HEK293 (cell line): Measurements from ENCODE around the gene C19orf33.

Experiments used
- ZNF274 ChIP-seq, 2 experiments: fragments of 200-500 bp in 1 of 2; fragments of 450-650 bp in 1 of 2; sonication (Bioruptor generic) in 1 of 2; formaldehyde crosslinking in 1 of 2; IDR thresholded peaks; 2 replicates each; pipeline versions ENCODE4 v1.5.1 to v1.6.1; 2014 to 2016; ENCODE audit warnings: borderline replicate concordance in 1 of 2, inconsistent platforms in 1 of 2, low read length in 1 of 2, missing biosample characterization in 1 of 2, missing genetic modification characterization in 1 of 2
- ZNF514 ChIP-seq: fragments of 450-650 bp; formaldehyde crosslinking; IDR thresholded peaks from 2 replicates; pipeline ENCODE4 v1.5.1; 2016; ENCODE audit warnings: missing biosample characterization, missing genetic modification characterization
- ZNF660 ChIP-seq: fragments of 450-650 bp; IDR thresholded peaks from 2 replicates; pipeline ENCODE4 v1.5.1; 2018; ENCODE audit warnings: missing biosample characterization, mild to moderate bottlenecking, missing genetic modification characterization
- ZSCAN18 ChIP-seq: fragments of 450-650 bp; formaldehyde crosslinking; IDR thresholded peaks from 2 replicates; pipeline ENCODE4 v1.5.1; 2016; ENCODE audit warnings: missing biosample characterization, missing genetic modification characterization

GRCh38 chr19:38265213-38265861 is 38.7 kb upstream of the C19orf33 start:
- TF ChIP-seq ZNF660 (tag by site-specific recombination) (no peak), ZNF514 (tag by site-specific recombination) (no peak), ZNF274 (IDR thresholded peaks at IDR 0.05; ENCODE audit: low read length) (no peak), ZNF274 (tag by site-specific recombination; IDR thresholded peaks at IDR 0.05; ENCODE audit: borderline replicate concordance) (no peak), ZSCAN18 (tag by site-specific recombination) (no peak)
